Measurements from ENCODE around the gene CDK6. TPM values are rescaled to one million over a fixed set of nuclear protein-coding genes. Genes with fewer than 3 reads are reported as not detected.

The CDK6 gene
- total and polyA plus RNA-seq, 2 experiments from 2014 or later = 7.4 to 23.7 TPM

DNA sequence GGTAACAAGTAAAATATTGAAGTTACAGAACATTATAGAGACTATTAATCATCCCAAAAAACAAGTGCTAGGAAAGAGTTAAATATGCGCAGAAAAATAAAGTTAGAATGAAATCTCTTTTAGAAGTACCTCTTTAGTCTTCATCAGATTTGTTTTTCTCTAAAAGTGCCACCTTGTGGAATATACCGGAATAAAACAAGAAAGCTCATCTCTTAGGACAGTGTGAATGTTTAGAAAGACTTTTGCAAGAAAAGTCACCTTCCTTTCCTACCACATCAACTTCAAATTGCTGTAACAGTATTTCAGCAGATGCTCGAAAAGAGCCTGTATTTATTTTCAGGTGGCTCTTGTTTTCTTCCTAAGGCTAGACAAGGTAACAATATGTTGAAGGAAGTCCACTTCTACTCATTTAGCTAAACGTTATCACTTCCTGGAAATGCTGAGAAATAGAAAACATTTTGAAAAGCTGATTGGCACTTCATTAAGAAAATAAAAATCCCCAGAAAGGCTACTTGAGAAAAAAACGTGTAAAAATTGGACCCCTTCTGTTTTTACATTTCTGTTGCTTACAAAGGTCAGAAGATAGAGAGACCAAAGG, 226.4 kb downstream of the CDK6 start:
- Mint-ChIP-seq H3K36me3 (ENCODE audit: low read depth) (no peaks in the 10 kb centered on the region), H3K9me3 (no peaks in the 10 kb centered on the region), H3K27ac (no peak overlapping the region), H3K4me3 (no peak overlapping the region), H3K4me1 (peaks cover 15% of the 10 kb centered on the region; the same call in 2 of the 3 replicates), H3K27me3 (ENCODE audit: insufficient read depth, low read depth, poor library complexity) (peaks cover 2% of the 10 kb centered on the region)
- Histone ChIP-seq H3K27ac (ENCODE audit: low read depth) (no peak overlapping the region), H3K4me3 (no peak overlapping the region), H3K27me3 (ENCODE audit: insufficient read depth) (no peaks in the 10 kb centered on the region), H4K20me1 (replicated peaks; ENCODE audit: insufficient read depth) (no peaks in the 10 kb centered on the region), H3K4me1 (ENCODE audit: insufficient read depth) (peaks cover 10% of the 10 kb centered on the region), H3K4me2 (no peak overlapping the region), H3K36me3 (ENCODE audit: insufficient read depth) (no peaks in the 10 kb centered on the region), H3F3A (replicated peaks; ENCODE audit: low read depth) (no peaks in the 10 kb centered on the region), H3K79me2 (replicated peaks; ENCODE audit: insufficient read depth) (no peaks in the 10 kb centered on the region), H2AFZ (no peak overlapping the region), H3K9me2 (ENCODE audit: insufficient read depth) (no peaks in the 10 kb centered on the region)
- TF ChIP-seq, protein P1, sequence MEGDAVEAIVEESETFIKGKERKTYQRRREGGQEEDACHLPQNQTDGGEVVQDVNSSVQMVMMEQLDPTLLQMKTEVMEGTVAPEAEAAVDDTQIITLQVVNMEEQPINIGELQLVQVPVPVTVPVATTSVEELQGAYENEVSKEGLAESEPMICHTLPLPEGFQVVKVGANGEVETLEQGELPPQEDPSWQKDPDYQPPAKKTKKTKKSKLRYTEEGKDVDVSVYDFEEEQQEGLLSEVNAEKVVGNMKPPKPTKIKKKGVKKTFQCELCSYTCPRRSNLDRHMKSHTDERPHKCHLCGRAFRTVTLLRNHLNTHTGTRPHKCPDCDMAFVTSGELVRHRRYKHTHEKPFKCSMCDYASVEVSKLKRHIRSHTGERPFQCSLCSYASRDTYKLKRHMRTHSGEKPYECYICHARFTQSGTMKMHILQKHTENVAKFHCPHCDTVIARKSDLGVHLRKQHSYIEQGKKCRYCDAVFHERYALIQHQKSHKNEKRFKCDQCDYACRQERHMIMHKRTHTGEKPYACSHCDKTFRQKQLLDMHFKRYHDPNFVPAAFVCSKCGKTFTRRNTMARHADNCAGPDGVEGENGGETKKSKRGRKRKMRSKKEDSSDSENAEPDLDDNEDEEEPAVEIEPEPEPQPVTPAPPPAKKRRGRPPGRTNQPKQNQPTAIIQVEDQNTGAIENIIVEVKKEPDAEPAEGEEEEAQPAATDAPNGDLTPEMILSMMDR (conservative IDR thresholded peaks at IDR 0.05; ENCODE audit: low read depth in 2 of 2) = peak in 1 of 2 experiments; percentile 55; a peak in 3 of 4 replicates
- no peak for TF ChIP-seq EZH2 (IDR thresholded peaks at IDR 0.05; ENCODE audit: low read depth, unreplicated experiment)
- ATAC-seq (peak; percentile 34; the same call in 2 of the 3 replicates), DNase-seq (ENCODE audit: low spot score) (peak; percentile 52)

DNA sequence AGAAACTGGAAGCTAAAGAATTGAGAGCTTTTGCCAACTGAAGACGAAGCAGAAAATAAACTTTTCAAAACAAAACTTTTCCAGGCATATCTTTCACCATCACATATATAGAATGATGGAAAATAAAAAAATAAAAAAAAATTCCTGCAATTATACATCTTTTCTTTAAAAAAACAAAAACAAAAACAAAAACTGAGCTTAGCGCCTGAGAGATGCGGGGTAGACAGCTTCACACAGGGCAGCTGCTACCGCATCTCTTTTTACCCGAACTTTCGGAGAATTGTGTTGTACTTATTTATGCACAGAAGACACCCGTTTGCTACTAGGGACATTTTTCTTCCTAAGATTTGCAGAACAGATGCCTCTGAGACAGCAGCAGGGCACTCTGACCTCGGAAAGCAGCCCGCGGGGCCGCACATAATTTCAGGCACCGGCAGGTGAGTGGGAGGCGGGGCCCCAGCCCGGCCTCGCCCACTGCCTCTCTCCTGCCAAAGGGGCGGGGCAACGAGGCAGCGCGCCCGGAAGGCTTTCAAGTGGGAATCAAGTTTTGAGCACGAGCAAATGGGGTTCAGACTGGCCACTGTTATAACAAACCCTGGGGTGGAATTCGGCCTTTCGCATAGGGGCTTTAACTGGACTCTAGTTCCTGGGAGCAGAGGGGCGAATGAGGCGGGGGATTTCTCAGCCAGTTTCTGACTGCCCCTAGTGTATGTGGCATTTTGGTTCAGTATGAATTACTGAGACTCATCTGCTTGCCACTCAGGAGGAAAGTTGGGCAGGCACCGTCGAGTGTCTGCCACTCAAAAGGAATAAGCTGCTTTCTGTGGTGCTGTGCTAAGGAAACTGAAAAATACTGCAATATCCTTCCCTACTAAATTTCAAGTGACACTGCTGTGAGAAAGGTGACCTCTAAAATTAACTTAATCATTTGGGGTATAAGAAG, 227.7 kb downstream of the CDK6 start:
- DNase-seq (ENCODE audit: low spot score) (peak; percentile 92), ATAC-seq (peak; percentile 96)
- peaks cover 2% of the 10 kb centered on the region for H3K27me3 Mint-ChIP-seq (ENCODE audit: insufficient read depth, low read depth, poor library complexity)
- no peak overlapping the region for H3K27ac ChIP-seq (ENCODE audit: low read depth)
- peak overlapping the region; percentile 82 for H3K4me2 ChIP-seq
- TF ChIP-seq POLR2AphosphoS5 (IDR thresholded peaks at IDR 0.05; ENCODE audit: low read depth) = peak; percentile 35; the same call in 1 of the 2 replicates
- TF ChIP-seq, protein P2, sequence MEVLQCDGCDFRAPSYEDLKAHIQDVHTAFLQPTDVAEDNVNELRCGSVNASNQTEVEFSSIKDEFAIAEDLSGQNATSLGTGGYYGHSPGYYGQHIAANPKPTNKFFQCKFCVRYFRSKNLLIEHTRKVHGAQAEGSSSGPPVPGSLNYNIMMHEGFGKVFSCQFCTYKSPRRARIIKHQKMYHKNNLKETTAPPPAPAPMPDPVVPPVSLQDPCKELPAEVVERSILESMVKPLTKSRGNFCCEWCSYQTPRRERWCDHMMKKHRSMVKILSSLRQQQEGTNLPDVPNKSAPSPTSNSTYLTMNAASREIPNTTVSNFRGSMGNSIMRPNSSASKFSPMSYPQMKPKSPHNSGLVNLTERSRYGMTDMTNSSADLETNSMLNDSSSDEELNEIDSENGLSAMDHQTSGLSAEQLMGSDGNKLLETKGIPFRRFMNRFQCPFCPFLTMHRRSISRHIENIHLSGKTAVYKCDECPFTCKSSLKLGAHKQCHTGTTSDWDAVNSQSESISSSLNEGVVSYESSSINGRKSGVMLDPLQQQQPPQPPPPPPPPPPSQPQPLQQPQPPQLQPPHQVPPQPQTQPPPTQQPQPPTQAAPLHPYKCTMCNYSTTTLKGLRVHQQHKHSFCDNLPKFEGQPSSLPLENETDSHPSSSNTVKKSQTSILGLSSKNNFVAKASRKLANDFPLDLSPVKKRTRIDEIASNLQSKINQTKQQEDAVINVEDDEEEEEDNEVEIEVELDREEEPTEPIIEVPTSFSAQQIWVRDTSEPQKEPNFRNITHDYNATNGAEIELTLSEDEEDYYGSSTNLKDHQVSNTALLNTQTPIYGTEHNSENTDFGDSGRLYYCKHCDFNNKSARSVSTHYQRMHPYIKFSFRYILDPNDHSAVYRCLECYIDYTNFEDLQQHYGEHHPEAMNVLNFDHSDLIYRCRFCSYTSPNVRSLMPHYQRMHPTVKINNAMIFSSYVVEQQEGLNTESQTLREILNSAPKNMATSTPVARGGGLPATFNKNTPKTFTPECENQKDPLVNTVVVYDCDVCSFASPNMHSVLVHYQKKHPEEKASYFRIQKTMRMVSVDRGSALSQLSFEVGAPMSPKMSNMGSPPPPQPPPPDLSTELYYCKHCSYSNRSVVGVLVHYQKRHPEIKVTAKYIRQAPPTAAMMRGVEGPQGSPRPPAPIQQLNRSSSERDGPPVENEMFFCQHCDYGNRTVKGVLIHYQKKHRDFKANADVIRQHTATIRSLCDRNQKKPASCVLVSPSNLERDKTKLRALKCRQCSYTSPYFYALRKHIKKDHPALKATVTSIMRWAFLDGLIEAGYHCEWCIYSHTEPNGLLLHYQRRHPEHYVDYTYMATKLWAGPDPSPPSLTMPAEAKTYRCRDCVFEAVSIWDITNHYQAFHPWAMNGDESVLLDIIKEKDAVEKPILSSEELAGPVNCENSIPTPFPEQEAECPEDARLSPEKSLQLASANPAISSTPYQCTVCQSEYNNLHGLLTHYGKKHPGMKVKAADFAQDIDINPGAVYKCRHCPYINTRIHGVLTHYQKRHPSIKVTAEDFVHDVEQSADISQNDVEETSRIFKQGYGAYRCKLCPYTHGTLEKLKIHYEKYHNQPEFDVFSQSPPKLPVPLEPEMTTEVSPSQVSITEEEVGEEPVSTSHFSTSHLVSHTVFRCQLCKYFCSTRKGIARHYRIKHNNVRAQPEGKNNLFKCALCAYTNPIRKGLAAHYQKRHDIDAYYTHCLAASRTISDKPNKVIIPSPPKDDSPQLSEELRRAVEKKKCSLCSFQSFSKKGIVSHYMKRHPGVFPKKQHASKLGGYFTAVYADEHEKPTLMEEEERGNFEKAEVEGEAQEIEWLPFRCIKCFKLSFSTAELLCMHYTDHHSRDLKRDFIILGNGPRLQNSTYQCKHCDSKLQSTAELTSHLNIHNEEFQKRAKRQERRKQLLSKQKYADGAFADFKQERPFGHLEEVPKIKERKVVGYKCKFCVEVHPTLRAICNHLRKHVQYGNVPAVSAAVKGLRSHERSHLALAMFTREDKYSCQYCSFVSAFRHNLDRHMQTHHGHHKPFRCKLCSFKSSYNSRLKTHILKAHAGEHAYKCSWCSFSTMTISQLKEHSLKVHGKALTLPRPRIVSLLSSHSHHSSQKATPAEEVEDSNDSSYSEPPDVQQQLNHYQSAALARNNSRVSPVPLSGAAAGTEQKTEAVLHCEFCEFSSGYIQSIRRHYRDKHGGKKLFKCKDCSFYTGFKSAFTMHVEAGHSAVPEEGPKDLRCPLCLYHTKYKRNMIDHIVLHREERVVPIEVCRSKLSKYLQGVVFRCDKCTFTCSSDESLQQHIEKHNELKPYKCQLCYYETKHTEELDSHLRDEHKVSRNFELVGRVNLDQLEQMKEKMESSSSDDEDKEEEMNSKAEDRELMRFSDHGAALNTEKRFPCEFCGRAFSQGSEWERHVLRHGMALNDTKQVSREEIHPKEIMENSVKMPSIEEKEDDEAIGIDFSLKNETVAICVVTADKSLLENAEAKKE (CRISPR knock-in tag; IDR thresholded peaks at IDR 0.05) = no peak
- no peaks in the 10 kb centered on the region for H3K79me2 ChIP-seq (replicated peaks; ENCODE audit: insufficient read depth)
- H2AFZ ChIP-seq = peak overlapping the region; percentile 85; the same call in 1 of the 2 replicates
- no peaks in the 10 kb centered on the region for H3K9me3 Mint-ChIP-seq
- no peaks in the 10 kb centered on the region for H3K36me3 ChIP-seq (ENCODE audit: insufficient read depth)
- peak overlapping the region; percentile 62 for H3K4me3 ChIP-seq
- peaks cover 15% of the 10 kb centered on the region; the same call in 2 of the 3 replicates for H3K4me1 Mint-ChIP-seq
- peaks cover 10% of the 10 kb centered on the region for H3K4me1 ChIP-seq (ENCODE audit: insufficient read depth)
- no peaks in the 10 kb centered on the region for H3F3A ChIP-seq (replicated peaks; ENCODE audit: low read depth)
- H3K36me3 Mint-ChIP-seq (ENCODE audit: low read depth) = no peaks in the 10 kb centered on the region
- no peaks in the 10 kb centered on the region for H3K27me3 ChIP-seq (ENCODE audit: insufficient read depth)
- H4K20me1 ChIP-seq (replicated peaks; ENCODE audit: insufficient read depth) = no peaks in the 10 kb centered on the region
- H3K9me2 ChIP-seq (ENCODE audit: insufficient read depth) = peaks cover 5% of the 10 kb centered on the region; the same call in 1 of the 2 replicates
- H3K4me3 Mint-ChIP-seq = peak overlapping the region; percentile 77
- no peak overlapping the region for H3K27ac Mint-ChIP-seq
